Spleen (tissue), 11 donors: ENCODE results near the gene RNASE3. TPM values are rescaled to one million over a fixed set of nuclear protein-coding genes. Genes with fewer than 3 reads are reported as not detected.

Experiments used
- DNase-seq: peaks from one replicate; pipeline ENCODE4 v3.0.0-alpha.2; 2020
- H3K27ac ChIP-seq, 8 donors: fragments of 200-600 bp; sonication (generic) in 7 of 8; 1 replicate in 4 of 8; 2 replicates in 4 of 8; pipeline versions ENCODE4 v1.5.0 to v1.8.0; 2016 to 2021; ENCODE audit warnings: inconsistent platforms in 4 of 8, mild to moderate bottlenecking in 4 of 8, moderate library complexity in 1 of 8
- H3K27me3 ChIP-seq, 7 donors: fragments of 200-600 bp; sonication (generic) in 6 of 7; replicated peaks in 1 of 7; 1 replicate in 4 of 7; 2 replicates in 3 of 7; pipeline versions ENCODE4 v1.5.0 to v1.8.0; 2016 to 2021; ENCODE audit warnings: inconsistent platforms in 3 of 7, mild to moderate bottlenecking in 1 of 7
- H3K36me3 ChIP-seq, 6 donors: fragments of 200-600 bp; sonication (generic) in 5 of 6; 1 replicate in 4 of 6; 2 replicates in 2 of 6; pipeline versions ENCODE4 v1.5.0 to v1.8.0; 2016 to 2021; ENCODE audit warnings: inconsistent platforms in 2 of 6
- H3K4me1 ChIP-seq, 6 donors: fragments of 200-600 bp; sonication (generic) in 5 of 6; 1 replicate in 3 of 6; 2 replicates in 3 of 6; pipeline versions ENCODE4 v1.5.0 to v1.8.0; 2016 to 2021; ENCODE audit warnings: inconsistent platforms in 3 of 6
- H3K4me3 ChIP-seq, 8 donors: fragments of 200-600 bp; sonication (generic) in 7 of 8; 1 replicate in 4 of 8; 2 replicates in 4 of 8; pipeline versions ENCODE4 v1.5.0 to v1.8.0; 2016 to 2021; ENCODE audit warnings: inconsistent platforms in 4 of 8, mild to moderate bottlenecking in 4 of 8, moderate library complexity in 2 of 8
- H3K9me3 ChIP-seq, 8 donors: fragments of 200-600 bp; sonication (generic) in 7 of 8; 1 replicate in 4 of 8; 2 replicates in 4 of 8; pipeline versions ENCODE4 v1.5.0 to v1.8.0; 2016 to 2021; ENCODE audit warnings: inconsistent platforms in 4 of 8
- POLR2A ChIP-seq, 3 donors: fragments of 450-650 bp; IDR thresholded peaks; one replicate each; pipeline ENCODE4 v1.5.1; 2017; ENCODE audit warnings: antibody characterized with exemption in 3 of 3, mild to moderate bottlenecking in 1 of 3
- POLR2AphosphoS5 ChIP-seq, 3 donors: sonication (generic); formaldehyde crosslinking; IDR thresholded peaks; one replicate each; pipeline ENCODE4 v1.5.1; 2017; ENCODE audit warnings: antibody characterized with exemption in 3 of 3
- WGBS, 5 donors: extraction: QIAGEN DNeasy Blood & Tissue Kit in 3 of 5; methylation state at CpG; one replicate each; pipeline versions ENCODE4 v1.1.5 to v1.1.7; 2013 to 2018; 5-methylcytosine and 5-hydroxymethylcytosine counted together
- intact Hi-C: fragments of 100-400 bp; cut with DNase I; formaldehyde crosslinking; loops from one replicate; pipeline ENCODE4 v1.15.0; 2023; ENCODE audit warnings: low total_unique reads
- polyA plus RNA-seq, 3 donors: library from polyadenylated mRNA; stranded (reverse); fragments of 200-250 nt; gene quantifications; one replicate each; pipeline ENCODE4 v1.2.1, GENCODE V29; 2013
- total RNA-seq, 7 donors: library from RNA; depleted of rRNA in 3 of 7; stranded (reverse); fragments of >200 nt in 3 of 7; fragmentation: NEBNext Ultra II Directional in 4 of 7; extraction: Animal tissue kit (Norgen Biotek cat#: 25700) in 4 of 7; gene quantifications; one replicate each; pipeline versions ENCODE4 v1.1.0 to v1.2.1, GENCODE V29; 2016 to 2021
- TF ChIP-seq, protein P1 (sequence below), 11 experiments: fragments of 200-600 bp in 7 of 11; fragments of 450-650 bp in 4 of 11; sonication (generic) in 4 of 11; IDR thresholded peaks in 8 of 11; conservative IDR thresholded peaks in 3 of 11; 1 replicate in 7 of 11; 2 replicates in 4 of 11; pipeline versions ENCODE4 v1.4.0 to v1.8.0; 2016 to 2021; ENCODE audit warnings: antibody characterized with exemption in 11 of 11, inconsistent platforms in 4 of 11, mild to moderate bottlenecking in 1 of 11
- donor health status: healthy with polysubstance abuse.
- donor health status: DM: no; HTN: no; CAD: no; lungs with moderate emphysema.
- donor health status: DM: no; HTN: no; CAD: no.
- donor health status: Bipolar disorder and iron deficiency.
- donor health status: healthy.
- donor health status: DM: no; HTN: no; CAD: no.
- donor health status: DM: yes; HTN: yes; CAD: no.

Gene RNASE3
- total and polyA plus RNA-seq, 10 donors: 0.62 to 24.0 (median 2.6) TPM

DNA sequence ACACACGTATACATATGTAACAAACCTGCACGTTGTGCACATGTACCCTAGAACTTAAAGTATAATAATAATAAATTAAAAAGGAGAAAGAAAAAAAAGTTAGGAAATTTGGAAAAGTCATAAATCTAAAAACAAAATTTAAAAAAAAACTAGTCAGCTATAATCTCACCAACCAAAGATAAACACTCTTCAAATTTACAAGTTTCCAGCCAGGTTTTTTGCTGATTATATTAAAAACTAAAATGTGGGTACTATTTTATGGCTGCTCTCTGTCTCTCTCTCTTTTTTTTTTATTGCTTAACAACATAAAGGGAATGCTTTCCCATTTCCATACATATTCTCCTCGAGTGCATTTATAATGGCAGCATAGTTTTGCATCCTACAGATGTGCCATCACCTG is 25.0 kb upstream of the RNASE3 start:
- intact Hi-C loops: no loop called here
- Histone ChIP-seq H3K4me1 (no peaks in the 10 kb centered on the region), H3K36me3 (no peaks in the 10 kb centered on the region), H3K4me3 (no peak overlapping the region), H3K27me3 (peaks cover 0 to 11% (median 0%) of the 10 kb centered on the region in 7 donors), H3K9me3 (no peaks in the 10 kb centered on the region), H3K27ac (no peak overlapping the region)
- DNase-seq: no peak
- WGBS, 5 donors: 83 to 89% (median 88%) methylated on average over 3 of the region's 3 CpGs
- TF ChIP-seq, protein P1, sequence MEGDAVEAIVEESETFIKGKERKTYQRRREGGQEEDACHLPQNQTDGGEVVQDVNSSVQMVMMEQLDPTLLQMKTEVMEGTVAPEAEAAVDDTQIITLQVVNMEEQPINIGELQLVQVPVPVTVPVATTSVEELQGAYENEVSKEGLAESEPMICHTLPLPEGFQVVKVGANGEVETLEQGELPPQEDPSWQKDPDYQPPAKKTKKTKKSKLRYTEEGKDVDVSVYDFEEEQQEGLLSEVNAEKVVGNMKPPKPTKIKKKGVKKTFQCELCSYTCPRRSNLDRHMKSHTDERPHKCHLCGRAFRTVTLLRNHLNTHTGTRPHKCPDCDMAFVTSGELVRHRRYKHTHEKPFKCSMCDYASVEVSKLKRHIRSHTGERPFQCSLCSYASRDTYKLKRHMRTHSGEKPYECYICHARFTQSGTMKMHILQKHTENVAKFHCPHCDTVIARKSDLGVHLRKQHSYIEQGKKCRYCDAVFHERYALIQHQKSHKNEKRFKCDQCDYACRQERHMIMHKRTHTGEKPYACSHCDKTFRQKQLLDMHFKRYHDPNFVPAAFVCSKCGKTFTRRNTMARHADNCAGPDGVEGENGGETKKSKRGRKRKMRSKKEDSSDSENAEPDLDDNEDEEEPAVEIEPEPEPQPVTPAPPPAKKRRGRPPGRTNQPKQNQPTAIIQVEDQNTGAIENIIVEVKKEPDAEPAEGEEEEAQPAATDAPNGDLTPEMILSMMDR (IDR thresholded peaks at IDR 0.05 in 8 of 11, conservative IDR thresholded peaks at IDR 0.05 in 3 of 11): no peak
- TF ChIP-seq POLR2AphosphoS5 (IDR thresholded peaks at IDR 0.05) (no peak), POLR2A (IDR thresholded peaks at IDR 0.05) (no peak)

DNA sequence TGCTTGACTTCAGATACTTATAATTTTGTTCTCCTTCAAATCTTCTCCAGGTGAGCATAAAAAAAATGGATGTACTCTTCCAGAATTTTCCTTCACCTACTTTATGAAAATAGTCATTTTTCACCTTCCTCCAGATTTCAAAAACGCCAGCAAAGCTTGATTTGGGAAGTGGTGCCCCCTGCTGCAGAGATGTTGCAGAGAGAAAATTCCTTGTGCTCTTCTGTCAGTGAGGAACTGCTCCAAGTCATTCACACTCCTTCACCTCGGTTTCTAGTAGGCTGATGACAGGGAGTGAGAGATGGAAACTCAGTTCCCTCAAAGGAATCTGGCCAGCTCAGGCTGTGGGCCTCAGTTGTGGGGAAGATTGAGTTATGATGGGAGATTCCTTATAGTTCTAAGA is 24.2 kb upstream of the RNASE3 start:
- no peak overlapping the region for H3K27ac ChIP-seq
- WGBS, 5 donors: 2 to 13% (median 4%) methylated on average over 2 of the region's 2 CpGs
- H3K27me3 ChIP-seq: peaks cover 0 to 11% (median 0%) of the 10 kb centered on the region in 7 donors
- TF ChIP-seq POLR2A (IDR thresholded peaks at IDR 0.05) (no peak), POLR2AphosphoS5 (IDR thresholded peaks at IDR 0.05) (no peak)
- TF ChIP-seq, protein P1 (IDR thresholded peaks at IDR 0.05 in 8 of 11, conservative IDR thresholded peaks at IDR 0.05 in 3 of 11): peak in 7 of 11 experiments; percentile 17 to 43 (median 37)
- H3K4me1 ChIP-seq: no peaks in the 10 kb centered on the region
- no peaks in the 10 kb centered on the region for H3K36me3 ChIP-seq
- intact Hi-C loops: no loop called here
- DNase-seq: no peak
- H3K4me3 ChIP-seq: no peak overlapping the region
- H3K9me3 ChIP-seq: no peaks in the 10 kb centered on the region

DNA sequence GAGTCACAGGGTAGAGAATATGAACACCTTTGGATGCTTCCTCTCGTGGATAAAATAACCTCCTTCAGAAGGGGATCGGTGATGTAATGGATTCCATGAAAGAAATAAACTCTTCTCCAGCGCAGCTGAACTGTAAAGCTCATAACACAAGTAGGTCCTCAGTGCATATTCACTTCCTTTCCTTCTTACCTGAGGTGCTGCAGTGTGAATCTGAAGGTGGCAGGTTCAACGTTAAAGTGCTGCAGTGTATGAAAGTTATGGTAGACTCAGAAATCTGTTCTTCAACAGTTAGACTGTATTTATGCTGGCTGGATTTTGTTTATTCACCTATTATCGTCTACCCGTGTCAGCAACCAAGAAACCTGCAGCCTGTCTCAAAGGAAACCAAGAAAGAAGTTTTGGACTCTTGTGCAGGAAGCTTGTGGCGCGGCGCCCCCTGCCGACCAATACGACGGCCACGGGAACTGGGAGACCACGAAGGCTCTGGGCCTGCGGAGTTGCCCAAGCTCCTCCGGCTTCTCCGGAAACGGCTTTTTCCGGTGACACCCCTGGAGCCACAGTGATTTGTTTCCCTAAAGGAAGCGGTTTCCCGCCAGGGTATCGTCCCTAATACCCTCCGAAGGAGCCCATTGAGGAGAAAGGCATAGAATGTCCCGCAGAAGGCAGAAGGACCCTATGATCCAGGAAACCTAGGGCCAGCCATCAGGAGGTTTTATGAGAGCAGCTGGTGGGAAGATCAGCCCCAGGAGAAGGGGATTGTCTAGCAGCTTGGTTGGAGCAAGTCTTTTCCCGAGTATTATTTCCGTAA is 17.6 kb upstream of the RNASE3 start:
- Histone ChIP-seq H3K27me3 (peaks cover 0 to 11% (median 0%) of the 10 kb centered on the region in 7 donors), H3K4me3 (peak overlapping the region in 2 of 8 donors; percentile 6 to 41), H3K4me1 (peaks cover 0 to 14% (median 12%) of the 10 kb centered on the region in 6 donors), H3K27ac (peak overlapping the region in 5 of 8 donors; percentile 13 to 68 (median 45)), H3K36me3 (no peaks in the 10 kb centered on the region), H3K9me3 (peaks cover 0 to 3% (median 0%) of the 10 kb centered on the region in 8 donors)
- DNase-seq: peak; percentile 95
- WGBS, 5 donors: 12 to 20% (median 15%) methylated on average over 16 to 26 of the region's 26 CpGs
- TF ChIP-seq POLR2A (IDR thresholded peaks at IDR 0.05): no peak
- TF ChIP-seq, protein P1 (IDR thresholded peaks at IDR 0.05 in 8 of 11, conservative IDR thresholded peaks at IDR 0.05 in 3 of 11): peak; percentile 68 to 94 (median 84)
- TF ChIP-seq POLR2AphosphoS5 (IDR thresholded peaks at IDR 0.05): peak; percentile 42 to 65 (median 60)
- intact Hi-C loops: no loop called here

DNA sequence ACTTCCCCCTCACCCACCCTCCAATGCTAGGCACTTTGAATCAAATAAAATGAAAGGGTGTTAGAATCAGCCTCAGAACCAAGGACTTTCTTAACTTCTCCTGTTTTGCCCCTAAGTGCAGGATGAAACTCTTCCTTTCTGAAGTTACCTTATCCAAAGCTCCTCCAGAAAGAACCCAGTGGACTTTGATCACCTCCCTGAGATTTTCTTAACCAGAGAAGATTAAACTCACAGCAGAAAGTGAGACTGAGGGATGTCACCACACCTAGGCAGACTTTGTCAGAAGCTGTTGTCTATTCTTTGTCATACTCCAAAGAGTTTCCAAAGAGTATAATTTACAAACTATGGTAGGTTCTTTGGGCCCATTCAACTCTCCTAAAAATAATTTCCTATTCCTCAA is 14.2 kb upstream of the RNASE3 start:
- no peak for DNase-seq
- H3K4me3 ChIP-seq: no peak overlapping the region
- H3K9me3 ChIP-seq: peaks cover 0 to 6% (median 0%) of the 10 kb centered on the region in 8 donors
- H3K36me3 ChIP-seq: no peaks in the 10 kb centered on the region
- no peak overlapping the region for H3K27ac ChIP-seq
- TF ChIP-seq POLR2A (IDR thresholded peaks at IDR 0.05) (no peak), POLR2AphosphoS5 (IDR thresholded peaks at IDR 0.05) (no peak)
- TF ChIP-seq, protein P1 (IDR thresholded peaks at IDR 0.05 in 8 of 11, conservative IDR thresholded peaks at IDR 0.05 in 3 of 11): no peak
- H3K27me3 ChIP-seq: no peaks in the 10 kb centered on the region
- intact Hi-C loops: no loop called here
- H3K4me1 ChIP-seq: peaks cover 0 to 34% (median 16%) of the 10 kb centered on the region in 6 donors
